GM19035 (cell line): ENCODE measurements around the gene CMC2.

Experiments
- ATAC-seq: cut with Tn5 transposase; IDR thresholded peaks from one replicate; pipeline ENCODE4 v1.9.1; 2021; ENCODE audit not compliant: unreplicated experiment

Gene CMC2

GRCh38 chr16:80976946-80977345, 29.7 kb downstream of the CMC2 start:
- ATAC-seq: no peak

GRCh38 chr16:80974649-80975376, 31.9 kb downstream of the CMC2 start:
- ATAC-seq: no peak

GRCh38 chr16:80973991-80974390, 32.7 kb downstream of the CMC2 start:
- ATAC-seq: no peak

- ATAC-seq: no peak
These were observed 34.1 kb downstream of the CMC2 start for GRCh38 chr16:80972611-80973010.

- no peak for ATAC-seq
These were observed 34.9 kb downstream of the CMC2 start for GRCh38 chr16:80971819-80972218.

- ATAC-seq: no peak
These were observed 37.6 kb downstream of the CMC2 start for GRCh38 chr16:80969114-80969484.

- ATAC-seq: no peak
These were observed 38.1 kb downstream of the CMC2 start for GRCh38 chr16:80968386-80969113.

GRCh38 chr16:80966617-80967016, 40.1 kb downstream of the CMC2 start:
- ATAC-seq: no peak

GRCh38 chr16:80964351-80964750, 42.3 kb downstream of the CMC2 start:
- ATAC-seq: no peak

- no peak for ATAC-seq
These were observed 43.8 kb downstream of the CMC2 start for GRCh38 chr16:80962879-80963278.

GRCh38 chr16:80958284-80958683, 48.4 kb downstream of the CMC2 start:
- no peak for ATAC-seq

GRCh38 chr16:80954985-80955384, 51.7 kb downstream of the CMC2 start:
- ATAC-seq: no peak

- ATAC-seq: no peak
These were observed 57.7 kb downstream of the CMC2 start for GRCh38 chr16:80948886-80949493.

- ATAC-seq: no peak
These were observed 58.7 kb downstream of the CMC2 start for GRCh38 chr16:80947708-80948625.

GRCh38 chr16:80947239-80947638, 59.4 kb downstream of the CMC2 start:
- ATAC-seq: no peak

GRCh38 chr16:80946481-80946880, 60.2 kb downstream of the CMC2 start:
- ATAC-seq: no peak

GRCh38 chr16:80940069-80940856, 66.4 kb downstream of the CMC2 start:
- no peak for ATAC-seq

GRCh38 chr16:80938879-80939260, 67.8 kb downstream of the CMC2 start:
- ATAC-seq: no peak

GRCh38 chr16:80938004-80938878, 68.4 kb downstream of the CMC2 start:
- ATAC-seq: no peak
